AG08395 (cell line): ENCODE data around the gene ADAD2.

Experiments used
- DNase-seq: peaks from one replicate; pipeline ENCODE4 v3.0.0; 2012; ENCODE audit warnings: mixed read lengths, low spot score

Gene ADAD2

DNA sequence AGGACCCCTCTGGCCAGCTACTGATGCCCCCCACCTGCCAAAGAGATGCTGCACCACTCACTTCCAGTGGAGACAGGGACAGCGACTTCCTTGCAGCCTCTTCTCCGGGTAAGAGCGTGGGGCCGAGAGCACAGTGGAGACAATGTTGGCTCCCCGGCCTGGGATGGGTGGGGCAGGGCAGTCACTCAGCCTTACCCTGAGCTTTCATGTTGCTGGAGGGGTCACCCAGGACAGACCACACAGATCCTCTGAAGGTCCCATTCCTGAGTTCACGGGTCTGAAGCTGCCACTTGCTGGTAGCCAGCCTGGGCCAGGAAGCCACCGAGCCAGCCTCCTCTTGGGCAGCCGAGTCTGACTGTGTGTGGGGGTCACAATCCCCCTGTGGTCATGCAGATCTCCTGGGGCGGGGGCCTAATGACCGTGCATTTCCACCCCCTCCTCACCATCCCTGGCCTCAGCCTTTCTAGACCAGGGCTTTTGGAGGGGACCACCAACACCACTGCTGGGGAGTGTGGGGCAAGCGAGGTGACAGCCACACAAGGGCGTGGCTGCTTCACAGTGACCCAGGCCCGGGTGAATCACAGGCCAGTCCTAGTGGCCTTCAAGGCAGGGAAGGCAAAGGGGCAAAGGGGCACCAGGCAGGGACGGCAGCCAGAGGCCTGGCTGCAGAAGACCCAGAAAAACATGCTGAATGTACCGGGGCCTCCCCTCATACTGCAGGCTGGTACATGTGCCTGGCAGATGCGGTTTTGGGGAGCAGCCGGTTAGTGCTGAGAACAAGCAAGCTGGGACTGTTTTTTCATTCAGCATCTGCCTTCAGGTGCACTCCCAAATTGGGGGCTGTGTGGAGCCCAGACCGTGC lies 14.5 kb upstream of the ADAD2 start:
- no peak for DNase-seq

DNA sequence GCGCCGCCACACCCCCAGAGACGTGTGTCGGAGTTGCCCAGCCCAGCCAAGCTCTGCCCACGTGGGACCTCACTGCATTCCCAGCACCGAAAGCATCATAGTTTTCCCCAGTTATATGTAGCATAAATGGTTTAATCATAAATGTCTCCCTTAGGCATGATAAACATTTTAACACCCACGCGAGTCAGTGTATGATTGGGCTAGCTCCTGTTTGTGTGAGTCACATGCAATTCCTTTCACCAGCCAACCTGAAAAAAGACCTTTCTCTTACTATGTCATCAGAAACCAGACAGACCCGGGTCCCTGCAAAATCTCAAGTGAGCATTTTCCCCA lies 13.2 kb upstream of the ADAD2 start:
- DNase-seq: peak; percentile 32

DNA sequence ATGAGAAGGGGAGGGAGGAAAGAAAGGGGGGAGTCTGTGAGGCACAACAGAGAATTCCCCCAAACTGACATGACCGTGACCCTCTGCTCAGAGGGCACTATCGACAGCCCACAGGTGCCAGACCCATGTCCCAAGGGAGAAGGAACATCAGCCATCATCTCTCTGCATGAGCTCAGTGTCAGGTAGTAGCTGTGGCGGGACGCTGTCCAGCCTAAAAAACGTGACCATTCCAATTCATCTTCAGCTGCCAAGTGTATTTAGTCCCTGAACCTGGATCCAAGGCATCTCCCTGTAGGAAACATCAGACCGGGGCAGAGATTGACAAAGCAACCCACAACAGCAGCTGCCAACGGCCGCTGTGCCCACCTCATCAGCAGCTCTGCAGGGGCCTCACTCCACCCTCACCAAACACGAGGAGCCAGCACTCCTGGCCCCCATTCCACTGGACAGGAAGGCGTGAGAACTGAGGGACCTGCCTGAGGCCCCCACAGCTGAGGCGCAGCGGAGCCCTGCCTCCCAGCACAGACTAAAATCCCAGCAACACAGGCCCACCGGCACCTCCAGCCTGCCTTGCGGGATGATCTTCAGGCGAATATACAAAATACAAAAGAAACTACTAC lies 12.7 kb upstream of the ADAD2 start:
- no peak for DNase-seq

DNA sequence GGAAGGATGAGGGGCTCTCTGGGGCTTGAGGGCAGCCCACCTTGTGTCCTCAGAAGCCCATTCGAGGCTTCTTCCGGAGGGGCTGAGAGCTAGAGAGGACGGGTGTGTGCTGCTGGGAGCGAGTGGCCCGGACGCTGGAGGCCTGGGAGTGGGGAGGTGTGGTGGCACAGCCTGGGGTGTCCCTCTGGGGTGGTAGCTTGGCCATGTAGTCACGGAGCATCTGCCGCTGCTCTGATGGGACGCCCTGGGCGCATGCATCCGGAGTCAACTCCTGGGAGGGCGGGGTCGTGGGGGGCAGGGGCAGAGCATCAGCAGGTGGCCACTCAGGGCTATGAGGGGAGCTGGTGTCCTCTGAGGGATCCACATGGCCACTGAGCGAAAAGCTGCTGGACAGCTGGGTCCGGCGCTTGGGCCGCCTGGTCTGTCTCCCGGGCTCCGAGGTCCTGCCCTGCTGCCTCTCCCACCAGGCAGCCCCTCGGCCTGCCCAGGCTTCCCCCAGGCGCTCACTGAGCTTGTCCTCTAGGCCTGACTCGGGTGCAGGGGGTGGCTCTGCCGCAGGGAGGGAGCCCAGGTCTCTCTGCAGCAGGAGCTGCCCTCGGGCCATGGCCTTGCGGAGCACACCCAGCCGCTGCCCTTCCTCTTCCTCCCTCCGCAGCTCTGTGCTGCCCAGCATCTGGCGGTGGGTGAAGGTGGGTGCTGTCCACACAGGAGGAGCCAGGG lies 11.9 kb upstream of the ADAD2 start:
- no peak for DNase-seq

DNA sequence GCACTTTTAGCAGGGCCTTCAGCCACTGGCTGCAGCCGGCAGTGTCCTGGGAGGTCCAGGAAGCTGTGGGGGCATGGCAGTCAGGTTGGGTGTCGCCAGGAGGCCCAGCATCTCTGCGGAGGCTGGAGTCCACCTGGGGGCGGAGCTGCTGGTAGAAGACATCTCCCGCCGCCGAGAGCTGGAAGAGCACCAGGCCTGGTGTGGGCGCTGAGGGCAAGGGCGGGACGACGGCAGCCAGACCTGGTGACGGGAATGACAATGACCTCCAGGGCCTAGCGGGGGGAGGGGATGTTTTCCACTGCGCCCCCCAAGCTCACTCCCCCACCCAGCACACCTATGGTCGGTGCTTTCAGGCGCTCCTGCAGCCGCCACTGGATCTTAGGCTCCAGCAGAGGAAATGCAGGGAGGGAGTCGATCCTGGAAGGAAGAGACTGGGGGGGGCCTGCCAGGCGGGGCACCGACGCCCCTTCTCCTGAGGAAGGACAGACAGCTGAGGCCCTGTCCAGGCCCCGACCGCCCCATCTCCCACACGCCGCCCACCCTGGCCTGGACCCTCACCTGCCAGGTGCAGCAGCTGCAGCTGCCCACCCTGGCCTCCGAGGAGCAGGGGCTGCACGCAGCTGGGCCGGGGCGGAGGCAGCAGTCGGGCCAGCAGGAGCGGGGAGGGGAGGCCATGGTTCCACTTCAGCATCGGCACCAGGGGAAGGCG lies 11.2 kb upstream of the ADAD2 start:
- no peak for DNase-seq

DNA sequence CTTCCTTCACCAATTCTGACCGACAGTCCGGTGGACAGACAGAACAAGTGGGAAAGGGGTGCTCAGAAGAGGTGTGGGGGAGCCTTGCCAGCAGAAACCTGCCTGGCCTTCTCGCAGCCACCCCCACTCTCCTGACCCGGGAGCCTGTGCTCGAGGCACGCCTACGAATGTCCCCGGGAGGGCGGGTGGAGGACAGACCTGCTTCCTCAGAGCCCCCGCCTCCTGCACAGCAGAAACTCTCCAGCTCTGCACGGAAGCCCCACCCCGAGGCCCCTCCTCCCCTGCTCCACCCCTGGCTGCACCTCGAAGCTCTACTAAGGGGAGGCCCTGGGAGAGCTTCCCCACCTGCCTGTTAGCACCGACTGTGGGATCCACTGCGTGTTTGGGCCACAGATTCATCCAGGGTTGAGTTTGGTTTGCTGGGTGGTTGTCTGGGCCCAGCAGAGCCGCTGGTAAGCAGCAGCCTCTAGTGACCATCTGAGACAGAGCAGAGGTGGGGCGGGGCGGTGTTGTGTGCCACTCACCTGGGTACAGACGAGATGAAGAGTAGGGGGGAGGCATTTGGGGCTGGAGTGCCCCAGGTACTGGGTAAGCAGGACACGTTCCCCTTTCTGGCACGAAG lies 10.3 kb upstream of the ADAD2 start:
- DNase-seq: no peak

DNA sequence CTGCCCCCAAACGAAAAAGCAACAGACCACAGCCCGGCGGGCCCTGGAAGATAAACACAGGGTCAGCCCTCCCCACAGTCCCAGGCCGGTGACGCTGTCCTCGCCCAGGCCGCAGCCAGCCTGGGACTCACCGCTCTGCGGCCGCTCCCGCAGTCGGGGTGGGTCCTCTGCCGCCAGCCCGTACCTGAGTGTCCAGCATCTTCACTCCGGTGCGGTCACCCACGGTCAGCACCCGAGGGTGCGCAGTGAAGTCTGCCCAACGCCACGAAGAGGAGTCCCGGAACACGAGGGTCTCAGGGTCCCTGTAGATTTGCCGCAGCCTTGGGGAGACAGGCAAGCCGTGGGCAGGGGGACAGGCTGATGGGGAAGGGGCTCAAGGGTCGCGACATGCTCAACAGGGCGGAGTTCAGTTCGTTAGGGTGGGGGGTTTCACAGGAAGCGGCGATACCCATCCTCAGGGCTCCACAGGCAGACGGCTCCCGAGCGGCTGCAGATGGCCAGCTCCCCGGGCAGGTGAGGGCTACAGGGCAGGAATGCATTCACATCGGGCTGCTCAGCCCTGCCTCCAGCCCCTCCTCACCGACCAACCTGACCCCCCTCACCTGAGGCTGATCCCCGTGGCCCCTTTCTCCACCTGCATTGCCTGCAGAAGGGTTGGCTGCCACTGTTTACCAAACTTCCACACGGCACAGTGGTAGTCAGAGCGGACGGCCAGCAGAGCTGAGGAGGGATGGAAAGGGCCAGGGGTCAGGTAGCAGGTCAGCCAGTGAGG lies 9.6 kb upstream of the ADAD2 start:
- no peak for DNase-seq

DNA sequence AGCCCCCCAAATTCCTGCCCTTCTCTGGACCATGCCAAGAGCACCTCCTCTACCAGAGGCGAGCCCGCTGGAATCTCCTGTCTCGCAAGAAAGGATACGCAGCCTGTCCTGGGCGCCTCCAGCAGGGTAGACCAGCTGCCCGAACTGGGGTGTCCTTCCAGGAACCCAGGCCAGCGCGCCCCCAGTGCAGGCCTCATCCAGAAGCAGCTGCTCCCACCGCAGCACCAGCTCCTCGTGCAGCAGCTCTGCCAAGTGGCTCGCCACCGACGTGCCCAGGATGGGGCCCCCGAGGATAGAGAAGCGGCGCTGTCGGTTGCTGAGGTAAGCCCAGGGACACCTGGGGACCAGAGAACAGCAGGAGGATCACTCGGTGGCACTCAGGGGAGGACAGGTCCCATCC lies 8.9 kb upstream of the ADAD2 start:
- no peak for DNase-seq

DNA sequence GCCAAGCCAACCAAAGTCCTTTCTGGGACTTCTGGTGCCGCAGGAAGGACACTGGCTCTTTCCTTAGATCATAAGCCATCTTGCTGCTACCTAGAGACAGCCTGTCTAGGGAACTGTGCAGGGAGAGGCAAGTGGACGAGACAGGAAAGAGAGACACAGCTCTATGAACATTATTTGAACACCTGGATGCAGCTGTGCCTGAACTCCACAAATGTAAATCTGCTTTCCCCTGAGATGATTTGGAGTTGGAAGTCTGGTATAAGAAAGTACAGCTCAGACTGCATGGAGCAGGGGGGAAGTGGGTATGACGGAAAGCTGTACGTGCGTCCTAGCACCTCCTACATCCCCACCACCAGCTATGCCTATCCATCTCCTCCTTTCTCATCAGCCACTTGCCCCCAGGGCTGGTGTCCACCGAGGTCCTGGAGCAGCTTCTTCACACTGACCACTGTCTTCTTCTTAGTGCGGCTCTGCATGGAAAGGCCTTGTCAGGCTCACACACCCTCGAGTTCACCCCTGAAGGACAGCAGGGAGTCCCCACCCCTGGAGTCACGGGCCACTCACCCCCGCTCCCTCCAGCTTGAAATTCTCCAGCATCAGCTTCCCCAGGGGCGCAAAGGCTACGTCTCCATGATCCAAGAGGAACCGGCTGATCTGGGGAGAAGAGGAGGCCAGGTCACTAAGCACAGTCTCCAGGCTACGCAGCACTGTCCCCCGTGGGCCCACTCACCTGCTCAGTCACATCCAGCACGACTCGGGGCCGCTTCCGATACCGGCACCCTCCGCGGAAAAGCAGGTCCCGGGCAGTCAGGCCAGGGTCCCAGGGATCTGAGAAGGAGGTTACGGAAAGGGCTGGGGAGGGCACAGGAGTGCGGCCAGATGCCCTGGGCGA lies 8.0 kb upstream of the ADAD2 start:
- no peak for DNase-seq

DNA sequence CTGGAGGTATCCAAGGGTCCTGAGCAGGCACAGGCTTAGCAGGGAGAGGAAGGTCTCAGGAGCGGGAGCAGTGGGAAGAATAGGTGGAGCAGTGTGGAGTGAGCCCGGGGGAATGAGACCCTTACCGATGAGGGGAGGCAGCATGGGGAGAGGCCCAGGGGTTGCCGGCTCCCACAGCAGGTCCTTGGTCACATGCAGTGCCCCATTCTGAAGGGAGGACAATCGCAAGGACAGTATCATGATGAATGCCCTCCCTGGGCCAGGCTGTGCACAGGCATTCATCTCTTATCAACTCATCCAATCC lies 7.4 kb upstream of the ADAD2 start:
- no peak for DNase-seq

DNA sequence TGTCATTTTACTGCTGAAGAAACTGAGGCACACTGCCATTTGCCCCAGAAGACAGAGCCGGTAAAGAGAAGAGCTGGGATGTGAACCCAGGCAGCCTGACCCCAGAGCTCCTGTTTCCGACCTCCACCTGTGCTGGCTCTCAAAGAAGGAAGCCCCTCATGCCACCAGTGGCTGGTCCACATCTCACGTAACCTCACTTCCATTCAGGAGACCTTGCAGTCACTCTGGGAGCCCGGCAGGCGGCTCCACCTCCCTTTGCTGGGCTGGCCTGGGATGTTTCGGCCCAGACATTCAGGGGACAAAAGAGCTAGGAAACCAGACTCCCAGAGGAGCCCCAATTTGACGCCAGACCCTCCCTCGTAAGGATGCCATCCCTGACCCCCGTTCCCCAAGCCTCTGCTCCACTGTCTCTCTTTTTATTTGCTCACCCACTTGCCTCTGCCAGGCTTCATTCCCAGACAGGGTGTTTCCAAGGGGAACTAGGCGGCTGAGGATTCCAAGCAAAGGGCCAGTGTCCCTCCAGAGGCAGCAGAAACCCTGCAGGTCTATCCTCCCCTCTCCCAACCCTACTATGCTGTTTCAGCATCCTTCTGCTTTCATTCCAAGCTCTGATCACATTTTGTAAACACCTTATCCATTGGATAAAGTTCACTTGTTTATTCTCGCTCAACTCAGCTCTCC lies 6.9 kb upstream of the ADAD2 start:
- DNase-seq: no peak

DNA sequence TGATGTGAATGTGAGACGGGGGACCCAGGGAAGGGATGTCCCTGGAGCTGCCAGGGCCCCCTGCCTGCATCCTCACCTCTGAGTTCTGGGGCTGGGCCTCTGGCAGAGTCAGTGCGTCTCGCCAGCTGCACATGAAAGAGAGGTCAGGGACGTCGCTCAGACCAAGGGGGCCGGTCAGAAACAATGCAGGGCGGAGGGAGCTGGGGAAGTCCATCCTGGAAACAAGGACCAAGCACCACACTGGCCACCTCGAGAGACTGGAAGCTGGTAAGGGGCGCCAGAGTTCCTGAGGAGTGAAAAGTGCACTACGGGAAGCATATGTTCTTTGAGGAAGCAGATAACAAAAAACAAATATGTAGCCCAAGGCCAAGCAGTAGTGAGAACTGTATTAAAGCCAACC lies 6.2 kb upstream of the ADAD2 start:
- DNase-seq: no peak

DNA sequence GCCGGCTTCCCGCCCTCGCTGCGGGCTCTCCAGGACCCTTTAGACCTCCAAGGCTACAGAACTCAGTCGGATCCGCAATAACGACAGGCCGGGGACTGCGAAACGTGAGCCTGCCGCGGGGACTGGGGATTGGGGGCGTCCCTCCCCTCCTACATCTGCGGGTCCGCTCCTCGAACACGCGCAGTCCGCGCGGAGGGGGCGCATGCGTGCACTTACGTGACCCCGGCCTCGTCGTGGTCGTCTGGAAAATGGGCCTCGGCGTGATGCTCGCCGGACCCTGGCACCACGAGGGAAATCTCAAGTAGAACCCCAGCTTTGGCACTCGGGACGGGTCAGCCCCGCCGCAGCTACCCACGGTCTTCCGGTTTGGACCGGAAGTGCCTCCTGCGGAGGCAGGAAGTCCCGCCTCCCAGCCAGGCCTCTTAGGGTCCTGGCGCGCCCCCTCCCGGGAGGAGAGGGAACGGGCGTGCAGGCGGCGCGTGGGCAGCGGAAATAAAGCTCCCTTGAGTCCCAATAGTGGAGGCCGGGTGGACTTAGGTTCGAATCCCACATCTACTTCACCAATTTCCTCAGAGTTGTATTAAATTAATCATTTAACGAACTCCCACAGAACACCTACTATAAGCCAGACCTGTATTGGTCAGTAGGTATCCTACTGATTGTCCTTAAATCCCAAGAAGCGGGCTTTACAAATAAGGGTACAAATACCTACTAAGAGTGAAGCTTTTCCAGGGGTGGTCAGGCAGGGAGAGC lies 4.1 kb upstream of the ADAD2 start, which contains the start of gene TAF1C:
Gene TAF1C, minus strand, starts transcription at position 373 of the 753 bp plus-strand sequence. CDS start 2,069 bp downstream, outside the sequence.
- DNase-seq: peak; percentile 98

DNA sequence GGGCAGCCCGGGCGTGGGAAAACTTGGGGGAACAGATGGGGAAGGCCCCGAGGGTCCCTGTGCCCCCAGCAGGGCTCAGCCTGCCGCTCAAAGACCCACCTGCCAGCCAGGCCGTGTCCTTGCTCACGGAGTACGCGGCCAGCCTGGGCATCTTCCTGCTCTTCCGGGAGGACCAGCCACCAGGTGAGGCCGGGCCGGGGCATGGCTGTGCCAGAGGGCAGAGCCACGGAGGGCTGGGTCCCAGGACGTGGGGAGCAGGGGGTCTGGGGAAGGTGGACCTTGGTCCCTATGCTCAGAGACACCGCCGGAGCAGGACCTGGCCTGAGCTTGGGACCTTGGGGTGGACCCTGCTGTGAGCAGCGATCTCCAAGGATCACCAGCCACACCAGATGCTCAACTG lies 509 bp downstream of the ADAD2 start:
- no peak for DNase-seq

DNA sequence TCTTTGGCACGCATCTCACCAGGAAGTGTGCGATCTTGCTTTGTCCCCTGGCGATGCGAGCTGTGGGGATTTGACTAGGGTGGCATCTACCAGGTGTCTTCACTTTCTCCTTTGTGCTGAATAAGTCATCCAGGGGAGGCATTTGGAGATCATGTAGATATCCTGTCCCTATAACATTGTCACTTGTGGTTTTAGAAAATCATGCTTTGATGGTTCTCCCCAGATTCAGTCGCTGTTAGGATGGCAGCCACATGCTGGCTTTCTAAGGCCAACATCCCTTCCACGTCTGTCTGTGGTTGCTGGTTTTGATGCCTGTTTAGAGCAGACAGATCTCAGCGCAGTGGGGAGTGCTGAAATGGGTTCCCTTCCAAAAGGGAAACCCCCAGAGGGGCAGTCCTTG lies 2.5 kb downstream of the ADAD2 start:
- no peak for DNase-seq

DNA sequence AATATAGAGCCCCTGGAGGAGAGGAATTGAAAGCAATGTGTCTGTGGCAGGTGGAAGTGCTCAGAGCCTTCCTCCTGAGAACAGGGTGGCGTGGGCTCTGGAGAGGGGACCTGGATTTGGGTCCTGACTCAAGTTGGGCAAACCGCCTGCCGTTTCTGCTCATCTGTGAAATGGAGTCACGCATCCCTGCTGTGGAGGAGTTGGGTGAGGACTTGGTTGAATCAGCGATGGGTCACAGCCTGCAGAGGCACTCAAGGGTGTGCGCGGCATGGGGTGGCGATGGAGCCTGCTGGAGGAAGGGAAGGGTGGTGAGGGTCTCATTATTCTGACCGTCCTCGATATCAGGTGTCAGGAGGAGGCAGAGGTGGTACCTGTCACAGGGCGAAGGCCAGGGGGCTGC lies 3.1 kb downstream of the ADAD2 start:
- DNase-seq: no peak

DNA sequence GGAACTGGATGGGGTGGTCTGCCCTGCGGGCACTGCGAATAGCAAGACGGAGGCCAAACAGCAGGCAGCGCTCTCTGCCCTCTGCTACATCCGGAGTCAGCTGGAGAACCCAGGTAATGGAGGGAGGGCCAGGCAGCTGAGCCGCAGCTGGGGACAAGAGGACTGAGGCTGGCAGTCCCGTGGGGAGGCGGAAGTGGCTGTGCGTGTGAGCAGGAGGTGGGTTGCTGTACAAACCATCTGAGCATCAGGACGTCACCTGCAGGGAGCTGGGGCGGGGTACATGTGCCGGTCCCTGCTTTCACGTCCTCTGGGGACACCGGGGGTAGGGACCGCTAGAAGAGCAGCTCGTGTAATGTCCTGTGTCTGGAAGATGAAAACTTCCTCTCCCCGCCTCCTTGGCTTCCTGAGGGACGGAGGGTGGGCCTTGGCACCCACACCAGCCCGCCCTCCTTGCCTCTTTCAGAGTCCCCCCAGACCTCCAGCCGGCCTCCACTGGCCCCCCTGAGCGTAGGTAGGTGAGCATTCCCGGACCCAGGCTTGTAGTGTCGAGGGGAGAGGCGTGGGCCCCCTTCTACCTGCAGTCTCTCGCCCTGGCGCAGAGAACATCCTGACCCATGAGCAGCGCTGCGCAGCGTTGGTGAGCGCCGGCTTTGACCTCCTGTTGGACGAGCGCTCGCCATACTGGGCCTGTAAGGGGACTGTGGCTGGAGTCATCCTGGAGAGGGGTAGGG lies 3.7 kb downstream of the ADAD2 start:
- no peak for DNase-seq
